ENCODE data around the gene TGFBRAP1.
"Not testable (repeated sequence)": the region's sequence is repeated elsewhere in the genome, so short reads cannot be mapped to it uniquely, and the experiment has no call there.

Gene TGFBRAP1

DNA sequence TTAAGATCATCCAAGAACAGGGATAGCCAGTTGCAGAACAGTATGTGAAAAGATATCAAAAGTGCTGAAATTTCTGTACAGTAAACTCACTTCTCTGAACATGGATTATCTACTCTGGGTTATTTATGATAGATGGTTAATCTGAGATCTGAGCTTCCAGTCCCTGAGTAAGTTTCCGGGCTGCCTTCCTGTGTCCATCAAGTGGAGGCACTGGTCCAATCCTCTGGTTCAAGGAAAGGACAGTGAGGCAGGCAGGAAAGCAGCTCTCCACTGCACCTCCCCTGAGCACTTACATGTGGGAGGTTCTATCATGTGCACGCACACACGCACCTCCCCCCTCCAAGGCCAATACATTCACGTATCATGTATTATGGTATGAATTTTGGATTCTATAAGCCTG is 55.5 kb downstream of the TGFBRAP1 start:
- DNase-seq (ENCODE audit: low read depth, low spot score), result no peak

GRCh38 chr2:105272176-105272575 is 57.4 kb downstream of the TGFBRAP1 start:
- no peak for DNase-seq (ENCODE audit: low read depth, low spot score)

GRCh38 chr2:105271393-105272045 is 58.0 kb downstream of the TGFBRAP1 start:
- no peak for DNase-seq (ENCODE audit: low read depth, low spot score)

- DNase-seq (ENCODE audit: low read depth, low spot score), result no peak
These were observed 60.1 kb downstream of the TGFBRAP1 start for GRCh38 chr2:105269426-105269825.

DNA sequence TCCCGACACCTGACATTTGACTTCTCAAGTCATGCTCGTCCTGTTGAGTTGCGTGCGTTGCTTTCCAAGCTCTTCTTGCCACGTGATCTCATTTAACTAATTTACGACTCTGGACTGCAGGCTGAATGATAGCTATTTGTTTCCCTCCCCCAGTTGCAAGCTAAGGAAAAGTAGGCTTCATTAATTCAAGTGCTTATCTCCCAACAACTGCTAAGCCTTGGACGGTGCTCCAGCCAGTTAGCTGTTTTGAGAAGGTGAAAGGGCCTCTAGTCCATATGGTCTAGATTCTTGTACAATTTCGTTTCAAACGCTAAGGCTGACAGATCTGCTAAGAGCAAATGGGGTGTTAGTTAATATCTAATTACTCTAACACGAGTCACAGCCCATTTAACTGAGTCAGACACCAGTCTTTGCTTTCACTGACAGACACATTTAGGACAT is 66.9 kb downstream of the TGFBRAP1 start:
- DNase-seq (ENCODE audit: low read depth, low spot score), result no peak

- DNase-seq (ENCODE audit: low read depth, low spot score), result peak; percentile 36
These were observed 68.5 kb downstream of the TGFBRAP1 start for GRCh38 chr2:105261061-105261460.

DNA sequence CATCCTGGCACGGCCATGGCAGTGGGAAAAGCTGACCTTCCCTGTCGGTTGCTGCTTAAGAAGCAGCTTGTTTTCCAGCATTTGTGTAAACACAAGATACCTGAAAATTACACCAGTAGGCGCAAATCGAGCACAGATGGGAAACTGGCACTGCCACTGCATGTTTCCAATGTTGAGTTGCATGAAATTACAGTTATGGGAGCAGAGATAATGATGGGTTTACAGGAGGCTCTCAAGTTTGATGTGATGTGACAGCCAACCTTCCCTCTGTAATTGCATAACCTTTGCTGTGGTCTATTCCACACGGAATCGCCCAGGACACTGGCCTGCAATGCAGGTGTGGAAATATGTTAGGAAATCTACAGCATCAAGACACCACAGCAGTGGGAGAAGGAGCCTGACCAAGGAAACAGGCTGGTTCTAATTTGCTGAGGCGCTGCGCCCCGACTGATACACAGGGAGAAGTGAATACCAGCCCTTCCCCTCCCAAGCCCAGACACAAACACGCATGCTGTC is 70.6 kb downstream of the TGFBRAP1 start:
- DNase-seq (ENCODE audit: low read depth, low spot score), result no peak

DNA sequence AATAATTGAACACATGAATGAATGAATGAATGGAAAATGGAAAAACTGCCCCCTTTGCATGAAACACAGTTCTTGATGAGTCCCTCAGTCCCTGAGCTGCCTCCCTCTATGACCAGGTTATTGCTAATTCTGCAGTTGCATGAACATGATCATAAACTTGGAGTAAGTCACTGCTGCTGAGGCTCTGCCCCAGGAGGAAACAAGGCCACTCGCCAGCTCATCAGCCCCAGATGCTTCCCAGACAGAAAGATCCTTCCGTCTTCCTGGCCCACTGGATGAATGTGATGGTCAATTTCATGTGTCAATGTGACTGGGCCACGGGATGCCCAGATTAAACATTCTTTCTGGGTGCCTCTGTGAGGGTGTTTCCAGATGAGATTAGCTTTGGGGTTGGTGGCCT is 71.6 kb downstream of the TGFBRAP1 start:
- DNase-seq (ENCODE audit: low read depth, low spot score), result no peak

DNA sequence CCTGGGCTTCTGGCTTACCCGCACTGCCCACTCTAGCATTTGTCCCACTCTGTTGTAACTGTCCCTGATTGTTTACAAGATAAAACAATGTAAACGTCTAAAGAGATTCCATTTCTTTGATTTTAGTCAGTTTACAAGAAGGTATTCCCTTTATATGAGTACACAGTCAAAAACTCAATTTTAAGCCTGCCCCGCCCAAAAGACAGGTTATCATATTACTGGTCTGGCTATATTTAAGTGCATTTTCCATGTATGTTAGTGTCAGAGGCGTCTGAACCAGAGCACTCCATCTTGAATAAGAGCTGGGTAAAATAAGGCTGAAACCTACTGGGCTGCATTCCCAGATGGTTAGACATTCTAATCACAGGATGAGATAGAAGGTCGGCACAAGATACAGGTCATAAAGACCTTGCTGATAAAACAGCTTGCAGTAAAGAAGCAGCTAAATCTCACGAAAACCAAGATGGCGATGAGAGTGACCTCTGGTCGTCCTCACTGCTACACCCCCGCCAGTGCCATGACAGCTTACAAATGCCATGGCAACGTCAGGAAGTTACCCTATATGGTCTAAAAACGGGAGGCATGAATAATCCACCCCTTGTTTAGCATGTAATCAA is 73.0 kb downstream of the TGFBRAP1 start:
- DNase-seq (ENCODE audit: low read depth, low spot score), result no peak

GRCh38 chr2:105255979-105256378 is 73.6 kb downstream of the TGFBRAP1 start:
- no peak for DNase-seq (ENCODE audit: low read depth, low spot score)

DNA sequence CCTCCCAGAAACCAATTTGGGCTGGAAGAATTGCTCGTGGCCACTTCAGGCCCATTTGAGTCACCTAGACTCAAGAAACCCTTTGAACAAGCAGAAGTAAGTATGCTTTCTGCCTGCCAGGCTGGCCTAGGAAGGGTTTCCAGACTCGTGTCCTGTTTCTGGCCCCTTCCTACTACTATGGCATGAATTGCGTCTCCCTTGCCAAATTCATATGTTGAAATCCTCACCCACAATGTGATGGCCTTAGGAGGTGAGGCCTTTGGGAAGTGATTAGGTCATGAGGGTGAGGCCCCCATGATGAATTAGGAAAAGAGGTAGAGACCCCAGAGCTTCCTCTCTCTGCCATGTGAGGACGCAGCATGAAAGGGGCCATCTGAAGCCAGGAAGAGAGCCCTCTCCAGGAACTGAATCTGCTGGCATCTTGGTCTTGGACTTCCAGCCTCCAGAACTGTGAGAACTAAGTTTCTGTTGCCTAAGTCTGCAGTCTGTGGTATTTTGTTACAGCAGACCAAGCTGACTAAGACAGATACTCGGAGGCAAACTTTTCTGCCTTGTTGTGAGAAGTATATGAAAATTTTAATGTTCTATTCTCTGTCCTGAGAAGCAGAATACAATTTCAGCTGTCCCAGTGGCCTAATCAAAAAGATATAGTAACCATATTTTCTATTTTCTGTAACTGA is 74.9 kb downstream of the TGFBRAP1 start:
- no peak for DNase-seq (ENCODE audit: low read depth, low spot score)

- no peak for DNase-seq (ENCODE audit: low read depth, low spot score)
These were observed 77.3 kb downstream of the TGFBRAP1 start for GRCh38 chr2:105252271-105252670.

DNA sequence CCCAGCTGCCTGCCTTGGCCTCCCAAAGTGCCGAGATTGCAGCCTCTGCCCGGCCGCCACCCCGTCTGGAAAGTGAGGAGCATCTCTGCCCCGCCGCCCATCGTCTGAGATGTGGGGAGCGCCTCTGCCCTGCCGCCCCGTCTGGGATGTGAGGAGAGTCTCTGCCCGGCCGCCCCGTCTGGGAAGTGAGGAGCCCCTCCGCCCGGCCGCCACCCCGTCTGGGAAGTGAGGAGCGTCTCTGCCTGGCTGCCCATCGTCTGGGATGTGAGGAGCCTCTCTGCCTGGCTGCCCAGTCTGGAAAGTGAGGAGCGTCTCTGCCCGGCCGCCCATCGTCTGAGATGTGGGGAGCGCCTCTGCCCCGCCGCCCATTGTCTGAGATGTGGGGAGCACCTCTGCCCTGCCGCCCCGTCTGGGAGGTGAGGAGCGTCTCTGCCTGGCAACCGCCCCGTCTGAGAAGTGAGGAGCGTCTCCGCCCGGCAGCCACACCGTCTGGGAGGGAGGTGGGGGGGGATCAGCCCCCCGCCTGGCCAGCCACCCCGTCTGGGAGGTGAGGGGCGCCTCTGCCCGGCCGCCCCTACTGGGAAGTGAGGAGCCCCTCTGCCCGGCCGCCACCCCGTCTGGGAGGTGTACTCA is 78.4 kb downstream of the TGFBRAP1 start:
- DNase-seq (ENCODE audit: low read depth, low spot score), result not testable (repeated sequence)

- no peak for DNase-seq (ENCODE audit: low read depth, low spot score)
These were observed 79.6 kb downstream of the TGFBRAP1 start for GRCh38 chr2:105249891-105250290.

DNA sequence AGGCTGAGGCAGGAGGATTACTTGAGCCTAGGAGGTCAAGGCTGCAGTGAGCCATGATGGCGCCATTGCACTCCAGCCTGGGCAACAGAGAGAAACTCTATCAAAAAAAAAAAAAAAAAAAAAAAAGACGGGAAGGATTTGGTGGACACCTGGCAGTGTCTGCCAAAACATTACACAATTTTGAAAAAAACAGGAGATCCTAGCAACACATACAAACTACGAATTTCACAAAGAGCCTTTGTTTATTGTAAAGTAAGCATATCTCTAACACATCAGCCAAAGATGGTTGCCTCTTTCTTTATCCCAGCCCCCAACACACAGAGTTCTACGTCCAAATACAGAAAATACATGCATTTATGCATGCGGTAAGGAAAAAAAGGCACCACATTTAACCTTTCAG is 80.4 kb downstream of the TGFBRAP1 start:
- DNase-seq (ENCODE audit: low read depth, low spot score), result no peak

DNA sequence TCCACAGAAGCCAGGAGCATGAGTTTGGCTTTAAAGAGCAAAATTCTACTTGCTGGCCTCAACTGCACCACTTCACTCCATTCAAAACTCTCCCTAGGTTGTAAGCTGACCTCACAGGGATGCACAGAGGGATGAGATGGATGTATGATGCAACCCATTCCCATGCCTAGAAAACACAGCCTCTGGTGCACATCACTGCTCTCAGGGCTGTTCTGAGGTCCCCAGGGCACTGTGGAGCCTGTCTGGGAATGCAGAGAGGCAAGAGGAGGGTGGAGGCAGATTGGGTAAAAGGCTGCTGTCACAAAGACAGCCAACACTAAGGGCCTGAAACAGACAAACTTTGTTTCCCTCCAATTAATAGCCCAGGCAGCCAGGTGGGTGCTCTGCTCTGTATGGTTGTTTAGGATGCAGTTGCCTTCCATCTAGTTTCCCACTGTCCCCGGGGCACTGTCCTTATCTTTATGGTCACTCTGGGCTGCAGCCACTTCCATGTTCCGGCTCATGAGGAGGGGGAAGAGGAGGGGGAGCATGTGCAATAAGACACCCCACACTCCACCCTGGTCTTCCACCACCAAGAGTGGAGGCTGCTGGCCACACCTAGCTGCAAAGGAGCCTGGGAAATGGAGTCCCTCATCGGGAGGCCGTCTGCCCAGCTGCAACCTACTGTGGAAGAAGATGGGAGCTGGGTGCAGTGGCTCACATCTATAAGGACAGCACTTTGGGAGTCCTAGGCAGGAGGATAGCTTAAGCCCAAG is 81.0 kb downstream of the TGFBRAP1 start:
- DNase-seq (ENCODE audit: low read depth, low spot score), result no peak

DNA sequence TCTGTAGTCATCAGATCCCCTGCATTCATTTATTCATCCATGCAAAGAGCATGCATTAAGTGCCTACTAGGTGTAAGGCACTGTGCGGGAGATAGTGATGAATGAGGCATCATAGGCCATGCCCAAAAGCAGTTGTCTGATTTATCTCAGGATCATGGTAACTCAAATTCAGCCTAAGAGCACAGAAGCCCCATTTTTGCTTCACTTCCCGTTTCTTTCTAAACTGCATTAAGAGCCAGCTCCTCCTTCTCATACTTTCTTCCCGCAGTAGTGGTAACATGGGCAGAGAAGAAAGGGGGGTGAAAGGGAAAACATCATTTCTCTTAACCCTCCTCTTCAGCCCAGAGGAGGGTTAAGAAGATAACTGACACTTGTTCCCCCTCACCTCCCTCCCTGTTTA is 85.1 kb downstream of the TGFBRAP1 start:
- no peak for DNase-seq (ENCODE audit: low read depth, low spot score)

- DNase-seq (ENCODE audit: low read depth, low spot score), result no peak
These were observed 85.6 kb downstream of the TGFBRAP1 start for GRCh38 chr2:105243961-105244360.

GRCh38 chr2:105242286-105242993 is 87.1 kb downstream of the TGFBRAP1 start:
- DNase-seq (ENCODE audit: low read depth, low spot score), result no peak

DNA sequence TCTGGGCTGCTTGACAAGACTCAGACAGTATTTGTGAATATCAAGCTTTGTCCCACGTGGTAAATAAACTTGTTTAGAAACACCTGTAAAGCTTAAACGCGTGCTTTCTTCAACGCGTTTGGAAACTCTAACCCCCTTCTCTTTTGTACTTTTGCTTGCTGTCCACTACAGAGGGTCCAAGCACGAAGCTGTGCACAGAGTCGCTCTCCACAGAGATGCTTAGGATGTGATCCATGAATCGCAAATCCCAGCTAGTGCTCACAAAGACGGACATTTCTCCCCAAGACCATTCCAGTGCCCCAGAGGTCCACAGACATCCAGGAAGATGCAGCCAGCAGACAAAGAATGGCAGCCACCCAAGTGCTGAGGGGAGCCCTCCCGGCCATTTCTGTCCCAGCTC is 88.1 kb downstream of the TGFBRAP1 start, which contains the start of gene GPR45:
GPR45 (plus strand) TSS at position 301 of the 400 bp plus-strand sequence. CDS start 116 bp downstream, outside the sequence.
- DNase-seq (ENCODE audit: low read depth, low spot score), result no peak

- DNase-seq (ENCODE audit: low read depth, low spot score), result no peak
These were observed 89.6 kb downstream of the TGFBRAP1 start for GRCh38 chr2:105239924-105240323.

All from brain pericyte (primary cell).